SK-N-SH treated with all-trans-retinoic acid at 6 μM for 48 hours (cell line): ENCODE measurements around the gene CROT.

Experiments
- ATAC-seq: fragments of 200-7000 bp; cut with Tn5 transposase; 3 replicates; pipeline ENCODE4 v1.9.1; 2020; ENCODE audit warnings: mild to moderate bottlenecking, moderate library complexity
- ARNTL ChIP-seq: fragments of 450-650 bp; formaldehyde crosslinking; IDR thresholded peaks from 2 replicates; pipeline ENCODE4 v1.5.0; 2020; ENCODE audit warnings: low read depth, mild to moderate bottlenecking, moderate library complexity, borderline replicate concordance
- BACH2 ChIP-seq: fragments of 250-450 bp; sonication (Bioruptor Pico); IDR thresholded peaks from 2 replicates; pipeline ENCODE4 v1.9.0; 2021; ENCODE audit warnings: mild to moderate bottlenecking, borderline replicate concordance
- CREB5 ChIP-seq: fragments of 250-450 bp; sonication (Bioruptor Pico); IDR thresholded peaks from 2 replicates; pipeline ENCODE4 v1.5.1; 2020; ENCODE audit warnings: low read depth, mild to moderate bottlenecking, moderate library complexity
- CSDC2 ChIP-seq: fragments of 250-450 bp; sonication (Bioruptor Pico); IDR thresholded peaks from 2 replicates; pipeline ENCODE4 v1.5.0; 2020; ENCODE audit warnings: mild to moderate bottlenecking, moderate library complexity
- CSRNP3 ChIP-seq: fragments of 250-450 bp; sonication (Bioruptor Pico); IDR thresholded peaks from 2 replicates; pipeline ENCODE4 v1.5.1; 2021; ENCODE audit warnings: mild to moderate bottlenecking, moderate library complexity
- ESRRG ChIP-seq: fragments of 250-450 bp; sonication (Bioruptor Pico); IDR thresholded peaks from 2 replicates; pipeline ENCODE4 v1.6.1; 2021; ENCODE audit warnings: mild to moderate bottlenecking
- GLIS3 ChIP-seq: fragments of 250-450 bp; sonication (Bioruptor Pico); IDR thresholded peaks from 2 replicates; pipeline ENCODE4 v1.5.0; 2020; ENCODE audit warnings: mild to moderate bottlenecking, moderate library complexity
- ISL1 ChIP-seq: fragments of 250-450 bp; sonication (Bioruptor Pico); IDR thresholded peaks from 2 replicates; pipeline ENCODE4 v2.1.2; 2022; ENCODE audit warnings: mild to moderate bottlenecking, moderate library complexity
- PPARA ChIP-seq: fragments of 250-450 bp; sonication (Bioruptor Pico); IDR thresholded peaks from 2 replicates; pipeline ENCODE4 v1.5.0; 2020; ENCODE audit warnings: mild to moderate bottlenecking, borderline replicate concordance
- SNAI2 ChIP-seq: fragments of 250-450 bp; sonication (Bioruptor Pico); IDR thresholded peaks from 2 replicates; pipeline ENCODE4 v1.5.0; 2020; ENCODE audit warnings: mild to moderate bottlenecking, moderate library complexity
- TCF4 ChIP-seq: fragments of 250-450 bp; sonication (Bioruptor Pico); IDR thresholded peaks from 2 replicates; pipeline ENCODE4 v1.8.0; 2021; ENCODE audit warnings: mild to moderate bottlenecking, moderate library complexity, borderline replicate concordance
- TOX ChIP-seq: fragments of 250-450 bp; sonication (Bioruptor Pico); IDR thresholded peaks from 2 replicates; pipeline ENCODE4 v1.8.0; 2021; ENCODE audit warnings: mild to moderate bottlenecking, moderate library complexity, borderline replicate concordance
- ZC3H10 ChIP-seq: fragments of 250-450 bp; sonication (Bioruptor Pico); IDR thresholded peaks from 2 replicates; pipeline ENCODE4 v1.5.1; 2021; ENCODE audit warnings: mild to moderate bottlenecking, moderate library complexity
- ZFP3 ChIP-seq: fragments of 250-450 bp; sonication (Bioruptor Pico); IDR thresholded peaks from 2 replicates; pipeline ENCODE4 v1.5.0; 2020; ENCODE audit warnings: mild to moderate bottlenecking, moderate library complexity
- ZFP30 ChIP-seq: fragments of 450-650 bp; formaldehyde crosslinking; IDR thresholded peaks from 2 replicates; pipeline ENCODE4 v1.5.0; 2022; ENCODE audit warnings: mild to moderate bottlenecking, moderate library complexity
- ZNF565 ChIP-seq: fragments of 450-650 bp; formaldehyde crosslinking; conservative IDR thresholded peaks from 2 replicates; pipeline ENCODE4 v1.5.0; 2020; ENCODE audit warnings: low read depth, mild to moderate bottlenecking, moderate library complexity
- ZNF70 ChIP-seq: fragments of 450-650 bp; formaldehyde crosslinking; IDR thresholded peaks from 2 replicates; pipeline ENCODE4 v1.5.0; 2020; ENCODE audit warnings: mild to moderate bottlenecking, moderate library complexity
- ZNF8 ChIP-seq: fragments of 450-650 bp; formaldehyde crosslinking; IDR thresholded peaks from 2 replicates; pipeline ENCODE4 v1.5.0; 2020; ENCODE audit warnings: mild to moderate bottlenecking, moderate library complexity
- TF ChIP-seq, protein P1 (sequence below): fragments of 250-450 bp; sonication (Bioruptor Pico); IDR thresholded peaks from 2 replicates; pipeline ENCODE4 v1.5.0; 2020; ENCODE audit warnings: mild to moderate bottlenecking, moderate library complexity
- TF ChIP-seq, protein P2 (sequence below): fragments of 250-450 bp; sonication (Bioruptor Pico); IDR thresholded peaks from 2 replicates; pipeline ENCODE4 v1.8.0; 2021; ENCODE audit warnings: low read depth, mild to moderate bottlenecking, moderate library complexity, borderline replicate concordance
- TF ChIP-seq, protein P3 (sequence below): fragments of 250-450 bp; sonication (Bioruptor Pico); IDR thresholded peaks from 2 replicates; pipeline ENCODE4 v1.8.0; 2020; ENCODE audit warnings: mild to moderate bottlenecking, moderate library complexity, borderline replicate concordance

The CROT gene

GRCh38 chr7:87339373-87339897, 6.0 kb upstream of the CROT start:
- ATAC-seq: no peak
- TF ChIP-seq PPARA (no peak), ZNF8 (CRISPR knock-in tag) (no peak), CREB5 (CRISPR knock-in tag) (no peak), ZFP30 (CRISPR knock-in tag) (no peak), TCF4 (CRISPR knock-in tag) (no peak), ARNTL (CRISPR knock-in tag) (no peak), ZNF565 (CRISPR knock-in tag) (no peak), SNAI2 (CRISPR knock-in tag) (no peak), ZNF70 (CRISPR knock-in tag) (no peak)
- TF ChIP-seq, protein P1, sequence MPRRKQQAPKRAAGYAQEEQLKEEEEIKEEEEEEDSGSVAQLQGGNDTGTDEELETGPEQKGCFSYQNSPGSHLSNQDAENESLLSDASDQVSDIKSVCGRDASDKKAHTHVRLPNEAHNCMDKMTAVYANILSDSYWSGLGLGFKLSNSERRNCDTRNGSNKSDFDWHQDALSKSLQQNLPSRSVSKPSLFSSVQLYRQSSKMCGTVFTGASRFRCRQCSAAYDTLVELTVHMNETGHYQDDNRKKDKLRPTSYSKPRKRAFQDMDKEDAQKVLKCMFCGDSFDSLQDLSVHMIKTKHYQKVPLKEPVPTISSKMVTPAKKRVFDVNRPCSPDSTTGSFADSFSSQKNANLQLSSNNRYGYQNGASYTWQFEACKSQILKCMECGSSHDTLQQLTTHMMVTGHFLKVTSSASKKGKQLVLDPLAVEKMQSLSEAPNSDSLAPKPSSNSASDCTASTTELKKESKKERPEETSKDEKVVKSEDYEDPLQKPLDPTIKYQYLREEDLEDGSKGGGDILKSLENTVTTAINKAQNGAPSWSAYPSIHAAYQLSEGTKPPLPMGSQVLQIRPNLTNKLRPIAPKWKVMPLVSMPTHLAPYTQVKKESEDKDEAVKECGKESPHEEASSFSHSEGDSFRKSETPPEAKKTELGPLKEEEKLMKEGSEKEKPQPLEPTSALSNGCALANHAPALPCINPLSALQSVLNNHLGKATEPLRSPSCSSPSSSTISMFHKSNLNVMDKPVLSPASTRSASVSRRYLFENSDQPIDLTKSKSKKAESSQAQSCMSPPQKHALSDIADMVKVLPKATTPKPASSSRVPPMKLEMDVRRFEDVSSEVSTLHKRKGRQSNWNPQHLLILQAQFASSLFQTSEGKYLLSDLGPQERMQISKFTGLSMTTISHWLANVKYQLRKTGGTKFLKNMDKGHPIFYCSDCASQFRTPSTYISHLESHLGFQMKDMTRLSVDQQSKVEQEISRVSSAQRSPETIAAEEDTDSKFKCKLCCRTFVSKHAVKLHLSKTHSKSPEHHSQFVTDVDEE: no peak
- TF ChIP-seq, all 23 proteins: peak for 0

GRCh38 chr7:87341441-87341840, 4.0 kb upstream of the CROT start:
- ATAC-seq: no peak
- TF ChIP-seq TCF4 (CRISPR knock-in tag) (no peak), PPARA (no peak), GLIS3 (CRISPR knock-in tag) (no peak), ZNF8 (CRISPR knock-in tag) (no peak), ZFP3 (CRISPR knock-in tag) (no peak)

GRCh38 chr7:87342231-87342630, 3.2 kb upstream of the CROT start:
- no peak for TF ChIP-seq ZNF565 (CRISPR knock-in tag)
- no peak for TF ChIP-seq PPARA
- TF ChIP-seq GLIS3 (CRISPR knock-in tag): no peak
- no peak for TF ChIP-seq ZFP3 (CRISPR knock-in tag)
- no peak for TF ChIP-seq SNAI2 (CRISPR knock-in tag)
- no peak for TF ChIP-seq ZNF70 (CRISPR knock-in tag)
- no peak for TF ChIP-seq ISL1 (CRISPR knock-in tag)
- no peak for TF ChIP-seq ZNF8 (CRISPR knock-in tag)
- TF ChIP-seq, protein P2, sequence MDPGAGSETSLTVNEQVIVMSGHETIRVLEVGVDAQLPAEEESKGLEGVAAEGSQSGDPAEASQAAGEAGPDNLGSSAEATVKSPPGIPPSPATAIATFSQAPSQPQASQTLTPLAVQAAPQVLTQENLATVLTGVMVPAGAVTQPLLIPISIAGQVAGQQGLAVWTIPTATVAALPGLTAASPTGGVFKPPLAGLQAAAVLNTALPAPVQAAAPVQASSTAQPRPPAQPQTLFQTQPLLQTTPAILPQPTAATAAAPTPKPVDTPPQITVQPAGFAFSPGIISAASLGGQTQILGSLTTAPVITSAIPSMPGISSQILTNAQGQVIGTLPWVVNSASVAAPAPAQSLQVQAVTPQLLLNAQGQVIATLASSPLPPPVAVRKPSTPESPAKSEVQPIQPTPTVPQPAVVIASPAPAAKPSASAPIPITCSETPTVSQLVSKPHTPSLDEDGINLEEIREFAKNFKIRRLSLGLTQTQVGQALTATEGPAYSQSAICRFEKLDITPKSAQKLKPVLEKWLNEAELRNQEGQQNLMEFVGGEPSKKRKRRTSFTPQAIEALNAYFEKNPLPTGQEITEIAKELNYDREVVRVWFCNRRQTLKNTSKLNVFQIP (CRISPR knock-in tag): no peak
- no peak for TF ChIP-seq BACH2 (CRISPR knock-in tag)
- no peak for TF ChIP-seq ESRRG (CRISPR knock-in tag)
- TF ChIP-seq ZFP30 (CRISPR knock-in tag): no peak
- TF ChIP-seq, protein P1: no peak
- no peak for TF ChIP-seq ZC3H10
- TF ChIP-seq, protein P3, sequence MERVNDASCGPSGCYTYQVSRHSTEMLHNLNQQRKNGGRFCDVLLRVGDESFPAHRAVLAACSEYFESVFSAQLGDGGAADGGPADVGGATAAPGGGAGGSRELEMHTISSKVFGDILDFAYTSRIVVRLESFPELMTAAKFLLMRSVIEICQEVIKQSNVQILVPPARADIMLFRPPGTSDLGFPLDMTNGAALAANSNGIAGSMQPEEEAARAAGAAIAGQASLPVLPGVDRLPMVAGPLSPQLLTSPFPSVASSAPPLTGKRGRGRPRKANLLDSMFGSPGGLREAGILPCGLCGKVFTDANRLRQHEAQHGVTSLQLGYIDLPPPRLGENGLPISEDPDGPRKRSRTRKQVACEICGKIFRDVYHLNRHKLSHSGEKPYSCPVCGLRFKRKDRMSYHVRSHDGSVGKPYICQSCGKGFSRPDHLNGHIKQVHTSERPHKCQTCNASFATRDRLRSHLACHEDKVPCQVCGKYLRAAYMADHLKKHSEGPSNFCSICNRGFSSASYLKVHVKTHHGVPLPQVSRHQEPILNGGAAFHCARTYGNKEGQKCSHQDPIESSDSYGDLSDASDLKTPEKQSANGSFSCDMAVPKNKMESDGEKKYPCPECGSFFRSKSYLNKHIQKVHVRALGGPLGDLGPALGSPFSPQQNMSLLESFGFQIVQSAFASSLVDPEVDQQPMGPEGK (CRISPR knock-in tag): no peak
- TF ChIP-seq CSRNP3 (CRISPR knock-in tag): no peak
- no peak for TF ChIP-seq TOX (CRISPR knock-in tag)
- TF ChIP-seq CREB5 (CRISPR knock-in tag): no peak
- TF ChIP-seq CSDC2: no peak
- ATAC-seq: no peak
